HepG2 (cell line): ENCODE measurements around the gene ZNF526. TPM values are rescaled to one million over a fixed set of nuclear protein-coding genes. Genes with fewer than 3 reads are reported as not detected.
A peak's percentile ranks its signal among the peaks of the same experiment; 100 is the strongest.
"Not testable (repeated sequence)": the region's sequence is repeated elsewhere in the genome, so short reads cannot be mapped to it uniquely, and the experiment has no call there.

Experiments used
- ATAC-seq: fragments of 200-7000 bp; cut with Tn5 transposase; 3 replicates; pipeline ENCODE4 v1.9.1; 2020; ENCODE audit warnings: mild to moderate bottlenecking, moderate library complexity
- BruUV-seq: library from RNA; stranded (reverse); fragments of 400-500 nt; replicated peaks from 2 replicates; lab custom pipeline; 2021; lab: Mats Ljungman, UMichigan
- CTCF ChIA-PET: fragments of 300-600 bp; formaldehyde crosslinking; extraction: SDS; loops from one replicate; lab custom pipeline; 2021; ENCODE audit warnings: low total read pairs, inconsistent platforms, low intra/inter-chr PET ratio; lab: Yijun Ruan, JAX
- POLR2A ChIA-PET: fragments of 350-600 bp; sonication (Branson Sonifier 250); formaldehyde crosslinking; loops from one replicate; lab custom pipeline; 2020; ENCODE audit warnings: antibody characterized with exemption, inconsistent platforms; lab: Yijun Ruan, JAX
- DNase-seq: peaks from one replicate; pipeline ENCODE4 v3.0.0-alpha.2; 2015; ENCODE audit warnings: low spot score
- FAIRE-seq: peaks from 3 replicates; lab custom pipeline; 2011; peaks lifted over from hg19 to GRCh38; lab: Jason Lieb, UNC
- H2AFZ ChIP-seq: one replicate; pipeline ENCODE4 v1.6.1; 2011; ENCODE audit warnings: low read length, inconsistent platforms
- H3K27ac ChIP-seq: fragments of 300-600 bp; 3 replicates; pipeline ENCODE4 v1.8.0; 2011; ENCODE audit warnings: mixed run types, mild to moderate bottlenecking, mixed read lengths, low read length, inconsistent platforms; ENCODE audit not compliant: insufficient read depth; ENCODE audit errors: extremely low read length
- H3K27me3 ChIP-seq, 2 experiments: fragments of 200-600 bp in 1 of 2; 2 replicates in 1 of 2; 3 replicates in 1 of 2; pipeline versions ENCODE4 v1.6.0 to v1.8.0; 2011; ENCODE audit warnings: low read length in 2 of 2, mild to moderate bottlenecking in 2 of 2, moderate library complexity in 2 of 2, inconsistent platforms in 1 of 2; ENCODE audit not compliant: insufficient read depth in 2 of 2, control insufficient read depth in 1 of 2
- H3K36me3 ChIP-seq, 2 experiments: fragments of 200-600 bp in 1 of 2; replicated peaks in 1 of 2; 2 replicates in 1 of 2; 3 replicates in 1 of 2; pipeline versions ENCODE4 v1.5.1 to v1.8.0; 2011; ENCODE audit warnings: low read length in 2 of 2, inconsistent platforms in 1 of 2; ENCODE audit not compliant: insufficient read depth in 2 of 2, control insufficient read depth in 1 of 2
- H3K4me1 ChIP-seq: 2 replicates; pipeline ENCODE4 v1.5.1; 2012; ENCODE audit warnings: low read length, inconsistent platforms; ENCODE audit not compliant: insufficient read depth
- H3K4me2 ChIP-seq: 2 replicates; pipeline ENCODE4 v1.6.0; 2011; ENCODE audit warnings: low read depth, low read length, inconsistent platforms
- H3K4me3 ChIP-seq, 3 experiments: fragments of 200-600 bp in 1 of 3; sonication (generic), shearing (Covaris generic) in 1 of 3; replicated peaks in 1 of 3; 2 replicates each; pipeline ENCODE4 v1.5.1; 2011 to 2016; ENCODE audit warnings: low read length in 3 of 3, inconsistent platforms in 2 of 3, low read depth in 2 of 3, mild to moderate bottlenecking in 2 of 3, control low read depth in 1 of 3, mixed read lengths in 1 of 3; ENCODE audit not compliant: insufficient read depth in 1 of 3
- H3K79me2 ChIP-seq: one replicate; pipeline ENCODE4 v1.6.1; 2011; ENCODE audit warnings: low read length, inconsistent platforms; ENCODE audit not compliant: insufficient read depth
- H3K9ac ChIP-seq: 2 replicates; pipeline ENCODE4 v1.6.0; 2011; ENCODE audit warnings: mild to moderate bottlenecking, low read depth, low read length, inconsistent platforms; ENCODE audit not compliant: insufficient read depth
- H3K9me3 ChIP-seq: 2 replicates; pipeline ENCODE4 v1.5.1; 2012; ENCODE audit warnings: mild to moderate bottlenecking, low read length
- H4K20me1 ChIP-seq: 2 replicates; pipeline ENCODE4 v1.6.0; 2011; ENCODE audit warnings: inconsistent platforms, mild to moderate bottlenecking, low read length, moderate library complexity; ENCODE audit not compliant: insufficient read depth
- FOXC1 ChIP-seq: sonication (generic); formaldehyde crosslinking; IDR thresholded peaks from 2 replicates; pipeline ENCODE4 v1.8.0; 2022; ENCODE audit warnings: mild to moderate bottlenecking, missing genetic modification reagents, borderline replicate concordance
- HDAC6 ChIP-seq: fragments of 200-600 bp; sonication (generic); IDR thresholded peaks from 2 replicates; pipeline ENCODE4 v1.7.0; 2017; ENCODE audit warnings: mild to moderate bottlenecking, antibody characterized with exemption, low read length, low read depth
- JARID2 ChIP-seq: sonication (generic); formaldehyde crosslinking; IDR thresholded peaks from 2 replicates; pipeline ENCODE4 v1.8.1; 2023; ENCODE audit warnings: missing genetic modification reagents, inconsistent platforms; ENCODE audit not compliant: insufficient replicate concordance
- KLF16 ChIP-seq, 2 experiments: sonication (generic) in 1 of 2; formaldehyde crosslinking in 1 of 2; IDR thresholded peaks; 2 replicates each; pipeline versions ENCODE4 v1.6.1 to v1.8.0; 2016 to 2023; ENCODE audit warnings: missing genetic modification reagents in 2 of 2, missing compliant biosample characterization in 1 of 2
- MEF2D ChIP-seq: sonication (generic); formaldehyde crosslinking; IDR thresholded peaks from 2 replicates; pipeline ENCODE4 v1.5.1; 2020; ENCODE audit warnings: mild to moderate bottlenecking, missing genetic modification reagents
- RFX5 ChIP-seq: IDR thresholded peaks from 2 replicates; pipeline ENCODE4 v1.6.1; 2011; ENCODE audit warnings: low read depth, low read length, improper control_type of control experiment
- ZNF121 ChIP-seq: sonication (generic); formaldehyde crosslinking; IDR thresholded peaks from 2 replicates; pipeline ENCODE4 v1.5.0; 2020; ENCODE audit warnings: mild to moderate bottlenecking, missing genetic modification reagents
- ZNF3 ChIP-seq: IDR thresholded peaks from 2 replicates; pipeline ENCODE4 v1.7.0; 2017; ENCODE audit warnings: inconsistent platforms
- ZNF460 ChIP-seq: sonication (generic); formaldehyde crosslinking; IDR thresholded peaks from 2 replicates; pipeline ENCODE4 v1.5.1; 2020; ENCODE audit warnings: missing genetic modification reagents, mild to moderate bottlenecking, borderline replicate concordance
- ZNF552 ChIP-seq: sonication (generic); formaldehyde crosslinking; IDR thresholded peaks from 2 replicates; pipeline ENCODE4 v1.9.0; 2022; ENCODE audit warnings: missing genetic modification reagents, mild to moderate bottlenecking, borderline replicate concordance
- ZNF570 ChIP-seq: sonication (generic); formaldehyde crosslinking; IDR thresholded peaks from 2 replicates; pipeline ENCODE4 v1.4.0; 2020; ENCODE audit warnings: mild to moderate bottlenecking, missing genetic modification reagents, borderline replicate concordance
- WGBS: methylation state at CpG from one replicate; pipeline ENCODE4 v1.1.6; 2017; ENCODE audit warnings: low lambda C conversion rate; 5-methylcytosine and 5-hydroxymethylcytosine counted together
- in situ Hi-C: cut with HindIII; loops from 2 replicates; pipeline ENCODE4 v1.10.0; 2017; ENCODE audit warnings: low pct_unique_long_range_greater_than_20kb; ENCODE audit not compliant: extremely low pct_ligation_motif_present
- intact Hi-C: fragments of 100-400 bp; cut with micrococcal nuclease; formaldehyde crosslinking; loops from one replicate; pipeline ENCODE4 v1.10.0; 2022; ENCODE audit not compliant: unreplicated experiment
- polyA plus RNA-seq, 8 experiments: library from polyadenylated mRNA; depleted of rRNA in 3 of 8; stranded (reverse) in 7 of 8; unstranded in 1 of 8; fragments of >200 nt; fragmentation: Illumina TruSeq in 4 of 8; extraction: Trizol in 4 of 8; gene quantifications; 2 replicates each; pipeline versions ENCODE4 v1.2.1 to v1.2.3, GENCODE V29; 2011 to 2016; ENCODE audit warnings: low read depth in 4 of 8, missing spikeins in 1 of 8, mixed read lengths in 1 of 8; ENCODE audit not compliant: insufficient read depth in 1 of 8
- total RNA-seq, 5 experiments: library from RNA; depleted of rRNA; stranded (reverse); fragments of >200 nt; fragmentation: Illumina TruSeq; extraction: Trizol; gene quantifications; 2 replicates each; pipeline ENCODE4 v1.2.3, GENCODE V29; 2016; ENCODE audit warnings: low read depth in 1 of 5

The ZNF526 gene
- total and polyA plus RNA-seq, 2 of the 13 experiments (the other 11 are each of a cell fraction or from before 2014, with no cell fraction given), result 3.3 to 8.4 TPM

GRCh38 chr19:42257842-42258241 lies 37.7 kb downstream of the ZNF526 start:
- H3K4me3 ChIP-seq, intact Hi-C loops, H3K27me3 ChIP-seq, H3K36me3 ChIP-seq, H2AFZ ChIP-seq, ATAC-seq, H3K4me2 ChIP-seq, H3K27ac ChIP-seq, H4K20me1 ChIP-seq, FAIRE-seq, H3K9me3 ChIP-seq, DNase-seq, CTCF ChIA-PET, H3K9ac ChIP-seq, in situ Hi-C loops, BruUV-seq: not testable (repeated sequence)
- H3K4me1 ChIP-seq, result peaks cover 40% of the 10 kb centered on the region
- POLR2A ChIA-PET, result interaction anchor here (1.3 kb wide), 1 partner anchor 22 kb away, joined by 3 read pairs; no protein-coding TSS in a partner anchor
- 70% methylated on average over 3 of the region's 3 CpGs for WGBS
- H3K79me2 ChIP-seq, result peaks cover 14% of the 10 kb centered on the region
- TF ChIP-seq ZNF121, result 0 out of 2 replicates have a peak, but pooled peaks have one; percentile 29
- TF ChIP-seq ZNF460 (CRISPR knock-in tag), result peak; percentile 56

- ATAC-seq (no peak), FAIRE-seq (no peak), DNase-seq (no peak)
- no peaks in the 10 kb centered on the region for H3K27me3 ChIP-seq
- CTCF ChIA-PET, result no interaction called here
- H3K36me3 ChIP-seq, result no peaks in the 10 kb centered on the region
- BruUV-seq, result no TSS peak
- H3K4me3 ChIP-seq, result no peak overlapping the region
- no peak overlapping the region for H2AFZ ChIP-seq
- no peaks in the 10 kb centered on the region for H3K9me3 ChIP-seq
- H3K9ac ChIP-seq, result no peak overlapping the region
- POLR2A ChIA-PET, result no interaction called here
- WGBS, result 71% methylated on average over 3 of the region's 3 CpGs
- no peaks in the 10 kb centered on the region for H4K20me1 ChIP-seq
- TF ChIP-seq FOXC1 (CRISPR knock-in tag) (no peak), ZNF570 (no peak), MEF2D (CRISPR knock-in tag) (no peak), KLF16 (CRISPR knock-in tag; IDR thresholded peaks at IDR 0.05) (no peak), ZNF3 (no peak), HDAC6 (no peak), JARID2 (CRISPR knock-in tag) (no peak), ZNF552 (CRISPR knock-in tag) (no peak), RFX5 (no peak)
- intact Hi-C loops, result no loop called here
- no peaks in the 10 kb centered on the region for H3K79me2 ChIP-seq
- H3K4me2 ChIP-seq, result no peak overlapping the region
- peaks cover 31% of the 10 kb centered on the region for H3K4me1 ChIP-seq
- no peak overlapping the region for H3K27ac ChIP-seq
- in situ Hi-C loops, result no loop called here
These were observed 41.7 kb downstream of the ZNF526 start for GRCh38 chr19:42261763-42262162.
